GM18909 (cell line): ENCODE measurements around the gene CCDC88C.
A peak's percentile ranks its signal among the peaks of the same experiment; 100 is the strongest.

Experiments used
- ATAC-seq: cut with Tn5 transposase; IDR thresholded peaks from one replicate; pipeline ENCODE4 v1.9.1; 2021; ENCODE audit warnings: mild to moderate bottlenecking; ENCODE audit not compliant: unreplicated experiment, poor library complexity

The CCDC88C gene

GRCh38 chr14:91399868-91400640 is 17.6 kb downstream of the CCDC88C start:
- peak; percentile 37 for ATAC-seq

- ATAC-seq: no peak
These were observed 18.9 kb downstream of the CCDC88C start for GRCh38 chr14:91398707-91399106.

GRCh38 chr14:91397965-91398591 is 19.5 kb downstream of the CCDC88C start:
- ATAC-seq: no peak

- peak; percentile 74 for ATAC-seq
These were observed 20.4 kb downstream of the CCDC88C start for GRCh38 chr14:91396959-91397815.

GRCh38 chr14:91396013-91396660 is 21.5 kb downstream of the CCDC88C start:
- ATAC-seq: no peak

GRCh38 chr14:91395466-91395865 is 22.2 kb downstream of the CCDC88C start:
- ATAC-seq: no peak

GRCh38 chr14:91394105-91395081 is 23.2 kb downstream of the CCDC88C start:
- no peak for ATAC-seq

GRCh38 chr14:91392623-91393303 is 24.9 kb downstream of the CCDC88C start:
- ATAC-seq: no peak

- no peak for ATAC-seq
These were observed 27.3 kb downstream of the CCDC88C start for GRCh38 chr14:91390165-91390778.

- ATAC-seq: no peak
These were observed 28.5 kb downstream of the CCDC88C start for GRCh38 chr14:91389150-91389549.

GRCh38 chr14:91388551-91388975 is 29.1 kb downstream of the CCDC88C start:
- ATAC-seq: peak; percentile 70

GRCh38 chr14:91387951-91388381 is 29.7 kb downstream of the CCDC88C start:
- ATAC-seq: no peak

- no peak for ATAC-seq
These were observed 30.3 kb downstream of the CCDC88C start for GRCh38 chr14:91387169-91387835.

- no peak for ATAC-seq
These were observed 31.9 kb downstream of the CCDC88C start for GRCh38 chr14:91385697-91386096.

- ATAC-seq: no peak
These were observed 32.4 kb downstream of the CCDC88C start for GRCh38 chr14:91385224-91385623.

- ATAC-seq: no peak
These were observed 34.2 kb downstream of the CCDC88C start for GRCh38 chr14:91383439-91383838.

- no peak for ATAC-seq
These were observed 35.6 kb downstream of the CCDC88C start for GRCh38 chr14:91381801-91382670.
